ENCODE measurements around the gene SPPL3. TPM values are rescaled to one million over a fixed set of nuclear protein-coding genes. Genes with fewer than 3 reads are reported as not detected.
A peak's percentile ranks its signal among the peaks of the same experiment; 100 is the strongest.

SPPL3 gene
- total RNA-seq, 1 donor from 2014 or later, result 10.4 TPM

GRCh38 chr12:120861074-120861795 lies 42.9 kb downstream of the SPPL3 start:
- Histone ChIP-seq H3K4me3 (ENCODE audit: low read length in 3 of 3) (no peak overlapping the region), H3K4me1 (ENCODE audit: control insufficient read depth in 3 of 3, insufficient read depth in 3 of 3, low read length in 3 of 3) (peaks cover 4 to 7% (median 4%) of the 10 kb centered on the region in 3 donors), H3K9me3 (ENCODE audit: control insufficient read depth in 3 of 3, low read length in 3 of 3) (no peaks in the 10 kb centered on the region), H3K36me3 (ENCODE audit: control insufficient read depth in 3 of 3, insufficient read depth in 3 of 3, low read length in 3 of 3) (no peaks in the 10 kb centered on the region), H3K27me3 (ENCODE audit: control insufficient read depth in 3 of 3, insufficient read depth in 3 of 3, low read length in 3 of 3) (no peaks in the 10 kb centered on the region), H3K27ac (ENCODE audit: low read depth, low read length) (no peak overlapping the region), H3K9ac (ENCODE audit: low read depth in 1 of 3, low read length in 3 of 3) (no peak overlapping the region)

- H3K4me1 ChIP-seq (ENCODE audit: control insufficient read depth in 3 of 3, insufficient read depth in 3 of 3, low read length in 3 of 3), result peaks cover 3 to 20% (median 5%) of the 10 kb centered on the region in 3 donors
- no peaks in the 10 kb centered on the region for H3K36me3 ChIP-seq (ENCODE audit: control insufficient read depth in 3 of 3, insufficient read depth in 3 of 3, low read length in 3 of 3)
- no peak overlapping the region for H3K4me3 ChIP-seq (ENCODE audit: low read length in 3 of 3)
- H3K9ac ChIP-seq (ENCODE audit: low read depth in 1 of 3, low read length in 3 of 3), result no peak overlapping the region
- no peak overlapping the region for H3K27ac ChIP-seq (ENCODE audit: low read depth, low read length)
- H3K27me3 ChIP-seq (ENCODE audit: control insufficient read depth in 3 of 3, insufficient read depth in 3 of 3, low read length in 3 of 3), result no peaks in the 10 kb centered on the region
- no peaks in the 10 kb centered on the region for H3K9me3 ChIP-seq (ENCODE audit: control insufficient read depth in 3 of 3, low read length in 3 of 3)
Measured at GRCh38 chr12:120858306-120859088, 45.7 kb downstream of the SPPL3 start.

GRCh38 chr12:120856980-120857379 lies 47.2 kb downstream of the SPPL3 start:
- H3K27ac ChIP-seq (ENCODE audit: low read depth, low read length), result no peak overlapping the region
- H3K27me3 ChIP-seq (ENCODE audit: control insufficient read depth in 3 of 3, insufficient read depth in 3 of 3, low read length in 3 of 3), result no peaks in the 10 kb centered on the region
- H3K4me3 ChIP-seq (ENCODE audit: low read length in 3 of 3), result no peak overlapping the region
- H3K9ac ChIP-seq (ENCODE audit: low read depth in 1 of 3, low read length in 3 of 3), result no peak overlapping the region
- H3K9me3 ChIP-seq (ENCODE audit: control insufficient read depth in 3 of 3, low read length in 3 of 3), result no peaks in the 10 kb centered on the region
- no peaks in the 10 kb centered on the region for H3K36me3 ChIP-seq (ENCODE audit: control insufficient read depth in 3 of 3, insufficient read depth in 3 of 3, low read length in 3 of 3)
- H3K4me1 ChIP-seq (ENCODE audit: control insufficient read depth in 3 of 3, insufficient read depth in 3 of 3, low read length in 3 of 3), result peaks cover 3 to 23% (median 5%) of the 10 kb centered on the region in 3 donors

GRCh38 chr12:120855823-120856588 lies 48.2 kb downstream of the SPPL3 start:
- H3K4me3 ChIP-seq (ENCODE audit: low read length in 3 of 3), result no peak overlapping the region
- H3K9me3 ChIP-seq (ENCODE audit: control insufficient read depth in 3 of 3, low read length in 3 of 3), result no peaks in the 10 kb centered on the region
- no peak overlapping the region for H3K9ac ChIP-seq (ENCODE audit: low read depth in 1 of 3, low read length in 3 of 3)
- no peaks in the 10 kb centered on the region for H3K27me3 ChIP-seq (ENCODE audit: control insufficient read depth in 3 of 3, insufficient read depth in 3 of 3, low read length in 3 of 3)
- H3K27ac ChIP-seq (ENCODE audit: low read depth, low read length), result no peak overlapping the region
- H3K36me3 ChIP-seq (ENCODE audit: control insufficient read depth in 3 of 3, insufficient read depth in 3 of 3, low read length in 3 of 3), result no peaks in the 10 kb centered on the region
- peaks cover 12 to 23% (median 13%) of the 10 kb centered on the region in 3 donors for H3K4me1 ChIP-seq (ENCODE audit: control insufficient read depth in 3 of 3, insufficient read depth in 3 of 3, low read length in 3 of 3)

- no peaks in the 10 kb centered on the region for H3K27me3 ChIP-seq (ENCODE audit: control insufficient read depth in 3 of 3, insufficient read depth in 3 of 3, low read length in 3 of 3)
- H3K9ac ChIP-seq (ENCODE audit: low read depth in 1 of 3, low read length in 3 of 3), result no peak overlapping the region
- H3K4me1 ChIP-seq (ENCODE audit: control insufficient read depth in 3 of 3, insufficient read depth in 3 of 3, low read length in 3 of 3), result peaks cover 14 to 24% (median 19%) of the 10 kb centered on the region in 3 donors
- H3K36me3 ChIP-seq (ENCODE audit: control insufficient read depth in 3 of 3, insufficient read depth in 3 of 3, low read length in 3 of 3), result no peaks in the 10 kb centered on the region
- H3K4me3 ChIP-seq (ENCODE audit: low read length in 3 of 3), result no peak overlapping the region
- no peak overlapping the region for H3K27ac ChIP-seq (ENCODE audit: low read depth, low read length)
- H3K9me3 ChIP-seq (ENCODE audit: control insufficient read depth in 3 of 3, low read length in 3 of 3), result no peaks in the 10 kb centered on the region
Measured at GRCh38 chr12:120854804-120855203, 49.4 kb downstream of the SPPL3 start.

GRCh38 chr12:120853188-120853587 lies 51.0 kb downstream of the SPPL3 start:
- Histone ChIP-seq H3K36me3 (ENCODE audit: control insufficient read depth in 3 of 3, insufficient read depth in 3 of 3, low read length in 3 of 3) (no peaks in the 10 kb centered on the region), H3K4me3 (ENCODE audit: low read length in 3 of 3) (no peak overlapping the region), H3K4me1 (ENCODE audit: control insufficient read depth in 3 of 3, insufficient read depth in 3 of 3, low read length in 3 of 3) (peaks cover 18 to 30% (median 24%) of the 10 kb centered on the region in 3 donors), H3K9me3 (ENCODE audit: control insufficient read depth in 3 of 3, low read length in 3 of 3) (no peaks in the 10 kb centered on the region), H3K27me3 (ENCODE audit: control insufficient read depth in 3 of 3, insufficient read depth in 3 of 3, low read length in 3 of 3) (no peaks in the 10 kb centered on the region), H3K9ac (ENCODE audit: low read depth in 1 of 3, low read length in 3 of 3) (no peak overlapping the region), H3K27ac (ENCODE audit: low read depth, low read length) (no peak overlapping the region)

- H3K36me3 ChIP-seq (ENCODE audit: control insufficient read depth in 3 of 3, insufficient read depth in 3 of 3, low read length in 3 of 3), result no peaks in the 10 kb centered on the region
- no peaks in the 10 kb centered on the region for H3K27me3 ChIP-seq (ENCODE audit: control insufficient read depth in 3 of 3, insufficient read depth in 3 of 3, low read length in 3 of 3)
- no peak overlapping the region for H3K27ac ChIP-seq (ENCODE audit: low read depth, low read length)
- H3K4me3 ChIP-seq (ENCODE audit: low read length in 3 of 3), result no peak overlapping the region
- no peaks in the 10 kb centered on the region for H3K9me3 ChIP-seq (ENCODE audit: control insufficient read depth in 3 of 3, low read length in 3 of 3)
- H3K4me1 ChIP-seq (ENCODE audit: control insufficient read depth in 3 of 3, insufficient read depth in 3 of 3, low read length in 3 of 3), result peaks cover 20 to 32% (median 29%) of the 10 kb centered on the region in 3 donors
- H3K9ac ChIP-seq (ENCODE audit: low read depth in 1 of 3, low read length in 3 of 3), result no peak overlapping the region
Measured at GRCh38 chr12:120851944-120852343, 52.2 kb downstream of the SPPL3 start.

GRCh38 chr12:120851444-120851843 lies 52.7 kb downstream of the SPPL3 start:
- H3K9ac ChIP-seq (ENCODE audit: low read depth in 1 of 3, low read length in 3 of 3), result no peak overlapping the region
- no peaks in the 10 kb centered on the region for H3K27me3 ChIP-seq (ENCODE audit: control insufficient read depth in 3 of 3, insufficient read depth in 3 of 3, low read length in 3 of 3)
- peak overlapping the region; percentile 22 for H3K27ac ChIP-seq (ENCODE audit: low read depth, low read length)
- peaks cover 20 to 32% (median 29%) of the 10 kb centered on the region in 3 donors for H3K4me1 ChIP-seq (ENCODE audit: control insufficient read depth in 3 of 3, insufficient read depth in 3 of 3, low read length in 3 of 3)
- no peaks in the 10 kb centered on the region for H3K9me3 ChIP-seq (ENCODE audit: control insufficient read depth in 3 of 3, low read length in 3 of 3)
- H3K4me3 ChIP-seq (ENCODE audit: low read length in 3 of 3), result no peak overlapping the region
- H3K36me3 ChIP-seq (ENCODE audit: control insufficient read depth in 3 of 3, insufficient read depth in 3 of 3, low read length in 3 of 3), result no peaks in the 10 kb centered on the region

- Histone ChIP-seq H3K4me3 (ENCODE audit: low read length in 3 of 3) (no peak overlapping the region), H3K27ac (ENCODE audit: low read depth, low read length) (peak overlapping the region; percentile 57), H3K27me3 (ENCODE audit: control insufficient read depth in 3 of 3, insufficient read depth in 3 of 3, low read length in 3 of 3) (no peaks in the 10 kb centered on the region), H3K4me1 (ENCODE audit: control insufficient read depth in 3 of 3, insufficient read depth in 3 of 3, low read length in 3 of 3) (peaks cover 26 to 32% (median 30%) of the 10 kb centered on the region in 3 donors), H3K36me3 (ENCODE audit: control insufficient read depth in 3 of 3, insufficient read depth in 3 of 3, low read length in 3 of 3) (no peaks in the 10 kb centered on the region), H3K9me3 (ENCODE audit: control insufficient read depth in 3 of 3, low read length in 3 of 3) (no peaks in the 10 kb centered on the region), H3K9ac (ENCODE audit: low read depth in 1 of 3, low read length in 3 of 3) (peak overlapping the region in 1 of 3 donors; percentile 26)
Measured at GRCh38 chr12:120849765-120850164, 54.4 kb downstream of the SPPL3 start.
